IPS-18a (cell line): ENCODE data around the gene GARIN5A.
"Not testable (repeated sequence)": the region's sequence is repeated elsewhere in the genome, so short reads cannot be mapped to it uniquely, and the experiment has no call there.

Source experiments
- H3K27ac ChIP-seq: one replicate; pipeline ENCODE4 v1.5.1; 2013; ENCODE audit warnings: low read length
- H3K27me3 ChIP-seq: one replicate; pipeline ENCODE4 v1.6.1; 2013; ENCODE audit warnings: mild to moderate bottlenecking, low read length; ENCODE audit not compliant: control insufficient read depth, insufficient read depth
- H3K36me3 ChIP-seq: one replicate; pipeline ENCODE4 v1.6.1; 2013; ENCODE audit warnings: low read depth, low read length; ENCODE audit not compliant: control insufficient read depth
- H3K4me1 ChIP-seq: one replicate; pipeline ENCODE4 v1.6.1; 2013; ENCODE audit warnings: low read depth, low read length; ENCODE audit not compliant: control insufficient read depth
- H3K4me3 ChIP-seq: one replicate; pipeline ENCODE4 v1.5.1; 2013; ENCODE audit warnings: low read length
- H3K9ac ChIP-seq: one replicate; pipeline ENCODE4 v1.6.1; 2013; ENCODE audit warnings: mild to moderate bottlenecking, low read length, moderate library complexity
- H3K9me3 ChIP-seq: one replicate; pipeline ENCODE4 v1.6.1; 2013; ENCODE audit warnings: low read depth, low read length; ENCODE audit not compliant: control insufficient read depth

The GARIN5A gene

GRCh38 chr19:50482271-50482855, 5.7 kb upstream of the GARIN5A start:
- Histone ChIP-seq H3K9ac (no peak overlapping the region), H3K27me3 (peaks cover 10% of the 10 kb centered on the region), H3K9me3 (peaks cover 13% of the 10 kb centered on the region), H3K4me1 (peaks cover 2% of the 10 kb centered on the region), H3K36me3 (peaks cover 19% of the 10 kb centered on the region), H3K27ac (no peak overlapping the region), H3K4me3 (no peak overlapping the region)

- Histone ChIP-seq H3K4me3 (no peak overlapping the region), H3K4me1 (peaks cover 5% of the 10 kb centered on the region), H3K27ac (no peak overlapping the region), H3K27me3 (peaks cover 1% of the 10 kb centered on the region), H3K36me3 (peaks cover 19% of the 10 kb centered on the region), H3K9ac (no peak overlapping the region), H3K9me3 (peaks cover 11% of the 10 kb centered on the region)
These were observed 4.9 kb upstream of the GARIN5A start for GRCh38 chr19:50481351-50482149.

DNA sequence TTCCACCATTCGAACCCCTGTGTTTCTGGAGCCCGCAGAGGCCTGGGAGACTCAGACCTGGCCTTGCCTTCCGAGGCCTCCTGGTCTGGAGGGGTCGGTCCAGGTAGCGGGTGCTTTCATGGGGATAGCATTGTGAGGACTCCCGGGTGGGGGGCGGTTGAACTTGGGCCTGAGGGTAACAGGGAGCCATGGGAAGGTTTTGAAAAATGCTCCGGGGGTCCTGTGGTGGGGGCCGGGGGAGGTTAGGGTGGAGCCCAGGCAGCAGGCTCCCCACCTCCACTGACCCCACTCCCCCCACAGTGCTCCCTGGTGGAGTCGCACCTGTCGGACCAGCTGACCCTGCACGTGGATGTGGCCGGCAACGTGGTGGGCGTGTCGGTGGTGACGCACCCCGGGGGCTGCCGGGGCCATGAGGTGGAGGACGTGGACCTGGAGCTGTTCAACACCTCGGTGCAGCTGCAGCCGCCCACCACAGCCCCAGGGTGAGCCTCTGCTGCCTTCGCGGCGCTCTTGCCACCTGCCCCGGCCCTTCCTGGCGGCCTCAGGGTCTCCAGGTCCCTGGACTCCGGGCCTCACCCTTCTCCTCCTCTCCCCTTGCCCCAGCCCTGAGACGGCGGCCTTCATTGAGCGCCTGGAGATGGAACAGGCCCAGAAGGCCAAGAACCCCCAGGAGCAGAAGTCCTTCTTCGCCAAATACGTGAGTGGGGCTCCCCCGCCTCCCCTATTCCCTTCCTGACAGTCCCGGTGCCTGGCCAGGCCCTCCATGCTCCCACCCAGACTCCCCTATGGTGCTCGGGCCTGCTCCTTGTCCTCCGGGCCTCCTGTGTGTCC, 3.8 kb upstream of the GARIN5A start:
- H3K27me3 ChIP-seq, result no peaks in the 10 kb centered on the region
- peaks cover under 1% of the 10 kb centered on the region for H3K9me3 ChIP-seq
- H3K36me3 ChIP-seq, result peaks cover 19% of the 10 kb centered on the region
- no peak overlapping the region for H3K9ac ChIP-seq
- no peak overlapping the region for H3K4me3 ChIP-seq
- H3K27ac ChIP-seq, result no peak overlapping the region
- peaks cover 5% of the 10 kb centered on the region for H3K4me1 ChIP-seq

- peaks cover 19% of the 10 kb centered on the region for H3K36me3 ChIP-seq
These were observed 3.2 kb upstream of the GARIN5A start for GRCh38 chr19:50479761-50480251.

GRCh38 chr19:50478901-50479715, 2.5 kb upstream of the GARIN5A start:
- no peak overlapping the region for H3K4me3 ChIP-seq
- H3K9me3 ChIP-seq, result no peaks in the 10 kb centered on the region
- H3K4me1 ChIP-seq, result peaks cover 5% of the 10 kb centered on the region
- H3K36me3 ChIP-seq, result peaks cover 19% of the 10 kb centered on the region
- H3K27ac ChIP-seq, result no peak overlapping the region
- no peaks in the 10 kb centered on the region for H3K27me3 ChIP-seq
- H3K9ac ChIP-seq, result no peak overlapping the region

More at GRCh38 chr19:50479761-50480251, 3.2 kb upstream of the GARIN5A start:
- no peaks in the 10 kb centered on the region for H3K27me3 ChIP-seq
- H3K4me1 ChIP-seq, result peaks cover 5% of the 10 kb centered on the region
- no peak overlapping the region for H3K27ac ChIP-seq
- no peak overlapping the region for H3K9ac ChIP-seq
- H3K4me3 ChIP-seq, result no peak overlapping the region
- no peaks in the 10 kb centered on the region for H3K9me3 ChIP-seq

- H3K27ac ChIP-seq, result no peak overlapping the region
- no peaks in the 10 kb centered on the region for H3K9me3 ChIP-seq
- no peaks in the 10 kb centered on the region for H3K27me3 ChIP-seq
- H3K9ac ChIP-seq, result no peak overlapping the region
- peaks cover 15% of the 10 kb centered on the region for H3K36me3 ChIP-seq
- peak overlapping the region; percentile 74 for H3K4me3 ChIP-seq
- peaks cover 5% of the 10 kb centered on the region for H3K4me1 ChIP-seq
These were observed 1.3 kb upstream of the GARIN5A start for GRCh38 chr19:50477751-50478515.

DNA sequence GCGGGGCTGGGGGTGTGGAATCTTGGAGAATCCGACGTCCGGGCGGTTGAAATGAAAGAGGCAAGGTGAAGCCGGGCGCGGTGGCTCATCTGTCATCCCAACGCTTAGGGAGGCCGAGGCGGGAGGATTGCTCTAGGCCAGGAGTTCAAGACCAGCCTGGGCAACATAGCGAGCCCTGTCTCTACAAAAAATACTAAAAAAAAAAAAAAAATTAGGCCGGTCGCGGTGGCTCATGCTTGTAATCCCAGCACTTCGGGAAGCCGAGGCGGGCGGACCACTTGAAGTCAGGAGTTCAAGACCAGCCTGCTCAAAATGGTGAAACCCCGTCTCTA, 225 bp upstream of the GARIN5A start:
- Histone ChIP-seq H3K9me3 (no peaks in the 10 kb centered on the region), H3K27ac (no peak overlapping the region), H3K27me3 (no peaks in the 10 kb centered on the region), H3K9ac (peak overlapping the region; percentile 78), H3K4me1 (peaks cover 5% of the 10 kb centered on the region), H3K4me3 (peak overlapping the region; percentile 74), H3K36me3 (peaks cover 11% of the 10 kb centered on the region)

DNA sequence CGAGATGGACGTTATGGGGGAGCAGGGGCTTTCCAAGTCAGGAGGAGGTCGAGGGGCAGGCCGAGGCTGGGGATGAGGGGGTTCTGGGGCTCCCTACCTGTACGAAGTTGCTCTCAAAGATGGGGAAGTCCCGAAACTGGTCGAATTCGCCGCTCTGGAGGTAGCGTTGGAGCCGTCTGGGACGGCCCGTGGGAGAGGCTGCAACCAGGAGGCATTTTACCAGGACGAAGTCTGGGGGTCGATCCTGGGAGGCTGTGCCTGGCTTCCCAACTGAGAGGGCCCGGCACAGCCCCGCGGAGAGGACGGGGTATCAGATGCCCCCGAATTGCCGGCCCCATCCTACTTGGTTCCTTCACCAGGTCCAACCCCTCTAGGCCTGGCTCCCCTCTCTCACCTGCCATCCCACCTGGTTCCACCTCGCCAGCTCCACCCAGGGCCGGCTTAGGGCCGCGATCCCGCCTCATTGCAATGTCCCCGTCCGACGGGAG, 868 bp downstream of the GARIN5A start:
- Histone ChIP-seq H3K27me3 (no peaks in the 10 kb centered on the region), H3K4me3 (peak overlapping the region; percentile 11), H3K9ac (no peak overlapping the region), H3K36me3 (peaks cover 11% of the 10 kb centered on the region), H3K27ac (no peak overlapping the region), H3K4me1 (peaks cover 5% of the 10 kb centered on the region), H3K9me3 (no peaks in the 10 kb centered on the region)

DNA sequence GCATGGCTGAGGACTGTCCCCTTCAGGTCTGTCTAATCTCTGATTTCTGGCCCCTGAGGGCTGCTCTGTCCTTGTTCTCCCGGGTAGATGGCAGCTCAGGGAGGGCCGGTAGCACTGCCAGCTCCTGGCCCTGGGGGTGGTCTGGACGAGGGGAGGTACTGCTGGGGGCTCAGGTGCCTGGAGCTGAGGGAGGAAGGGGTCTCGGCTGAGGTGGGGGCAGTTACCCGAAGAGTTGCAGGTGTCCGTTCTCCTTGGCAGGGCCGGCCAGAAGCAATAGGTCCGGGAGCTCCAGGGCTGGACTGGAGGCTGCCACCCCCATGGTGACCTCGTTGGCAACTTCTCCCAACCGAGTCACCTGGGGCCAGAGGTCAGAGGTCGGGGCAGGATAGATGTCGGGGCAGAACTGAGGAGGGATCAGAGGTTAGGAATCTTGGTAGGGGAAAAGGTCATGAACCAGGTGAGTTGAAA, 1.5 kb downstream of the GARIN5A start:
- H3K27ac ChIP-seq, result no peak overlapping the region
- no peaks in the 10 kb centered on the region for H3K9me3 ChIP-seq
- H3K36me3 ChIP-seq, result peaks cover 11% of the 10 kb centered on the region
- no peak overlapping the region for H3K4me3 ChIP-seq
- H3K27me3 ChIP-seq, result no peaks in the 10 kb centered on the region
- peaks cover 5% of the 10 kb centered on the region for H3K4me1 ChIP-seq
- no peak overlapping the region for H3K9ac ChIP-seq

DNA sequence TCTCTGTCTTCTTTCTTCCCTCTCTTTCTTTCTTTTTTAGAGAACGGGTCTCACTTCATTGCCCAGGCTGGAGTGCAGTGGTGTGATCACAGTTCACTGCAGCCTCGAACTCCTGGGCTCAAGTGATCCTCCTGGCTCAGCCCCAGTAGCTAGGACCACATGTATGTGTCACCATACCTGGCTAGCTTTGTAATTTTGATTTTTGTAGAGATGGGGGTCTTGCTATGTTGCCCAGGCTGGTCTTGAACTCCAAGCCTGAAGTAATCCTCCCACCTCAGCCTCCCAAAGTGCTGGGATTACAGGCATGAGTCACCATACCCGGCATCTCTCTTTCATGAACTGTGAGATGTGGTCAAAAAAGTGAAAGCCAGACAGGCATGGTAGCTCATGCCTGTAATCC, 3.3 kb downstream of the GARIN5A start:
- H3K9me3 ChIP-seq, H3K27me3 ChIP-seq, H3K9ac ChIP-seq, H3K4me3 ChIP-seq, H3K4me1 ChIP-seq, H3K27ac ChIP-seq, H3K36me3 ChIP-seq: not testable (repeated sequence)
